ENCODE results near the gene ELFN2.

DNA sequence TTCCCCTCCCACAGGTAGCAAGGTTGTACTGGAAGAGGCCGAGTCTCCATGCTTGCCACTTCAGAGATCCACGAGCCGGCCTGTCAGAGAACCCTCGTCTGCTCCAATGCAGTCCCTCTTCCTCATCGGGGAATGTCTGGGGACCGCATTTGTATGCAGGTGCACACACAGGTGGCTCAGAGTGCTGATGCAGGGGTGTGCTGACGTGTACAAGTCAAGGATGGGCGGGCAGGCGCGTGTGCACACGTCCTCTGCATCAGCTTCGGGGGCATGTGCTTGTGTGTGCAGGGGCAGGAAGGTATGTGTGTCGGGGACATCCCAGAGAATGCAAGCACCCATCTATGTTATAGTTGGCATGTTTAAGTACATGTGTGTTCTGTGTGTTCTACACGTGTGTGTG lies 49.4 kb downstream of the ELFN2 start:
- TF ChIP-seq, protein P1, sequence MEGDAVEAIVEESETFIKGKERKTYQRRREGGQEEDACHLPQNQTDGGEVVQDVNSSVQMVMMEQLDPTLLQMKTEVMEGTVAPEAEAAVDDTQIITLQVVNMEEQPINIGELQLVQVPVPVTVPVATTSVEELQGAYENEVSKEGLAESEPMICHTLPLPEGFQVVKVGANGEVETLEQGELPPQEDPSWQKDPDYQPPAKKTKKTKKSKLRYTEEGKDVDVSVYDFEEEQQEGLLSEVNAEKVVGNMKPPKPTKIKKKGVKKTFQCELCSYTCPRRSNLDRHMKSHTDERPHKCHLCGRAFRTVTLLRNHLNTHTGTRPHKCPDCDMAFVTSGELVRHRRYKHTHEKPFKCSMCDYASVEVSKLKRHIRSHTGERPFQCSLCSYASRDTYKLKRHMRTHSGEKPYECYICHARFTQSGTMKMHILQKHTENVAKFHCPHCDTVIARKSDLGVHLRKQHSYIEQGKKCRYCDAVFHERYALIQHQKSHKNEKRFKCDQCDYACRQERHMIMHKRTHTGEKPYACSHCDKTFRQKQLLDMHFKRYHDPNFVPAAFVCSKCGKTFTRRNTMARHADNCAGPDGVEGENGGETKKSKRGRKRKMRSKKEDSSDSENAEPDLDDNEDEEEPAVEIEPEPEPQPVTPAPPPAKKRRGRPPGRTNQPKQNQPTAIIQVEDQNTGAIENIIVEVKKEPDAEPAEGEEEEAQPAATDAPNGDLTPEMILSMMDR (conservative IDR thresholded peaks at IDR 0.05), result no peak
- TF ChIP-seq EZH2 (IDR thresholded peaks at IDR 0.05; ENCODE audit: low read depth), result no peak
